ENCODE results near the gene CASZ1. TPM values are rescaled to one million over a fixed set of nuclear protein-coding genes. Genes with fewer than 3 reads are reported as not detected.

Gene CASZ1
- total RNA-seq, 1 experiment from 2014 or later = 3.9 TPM

DNA sequence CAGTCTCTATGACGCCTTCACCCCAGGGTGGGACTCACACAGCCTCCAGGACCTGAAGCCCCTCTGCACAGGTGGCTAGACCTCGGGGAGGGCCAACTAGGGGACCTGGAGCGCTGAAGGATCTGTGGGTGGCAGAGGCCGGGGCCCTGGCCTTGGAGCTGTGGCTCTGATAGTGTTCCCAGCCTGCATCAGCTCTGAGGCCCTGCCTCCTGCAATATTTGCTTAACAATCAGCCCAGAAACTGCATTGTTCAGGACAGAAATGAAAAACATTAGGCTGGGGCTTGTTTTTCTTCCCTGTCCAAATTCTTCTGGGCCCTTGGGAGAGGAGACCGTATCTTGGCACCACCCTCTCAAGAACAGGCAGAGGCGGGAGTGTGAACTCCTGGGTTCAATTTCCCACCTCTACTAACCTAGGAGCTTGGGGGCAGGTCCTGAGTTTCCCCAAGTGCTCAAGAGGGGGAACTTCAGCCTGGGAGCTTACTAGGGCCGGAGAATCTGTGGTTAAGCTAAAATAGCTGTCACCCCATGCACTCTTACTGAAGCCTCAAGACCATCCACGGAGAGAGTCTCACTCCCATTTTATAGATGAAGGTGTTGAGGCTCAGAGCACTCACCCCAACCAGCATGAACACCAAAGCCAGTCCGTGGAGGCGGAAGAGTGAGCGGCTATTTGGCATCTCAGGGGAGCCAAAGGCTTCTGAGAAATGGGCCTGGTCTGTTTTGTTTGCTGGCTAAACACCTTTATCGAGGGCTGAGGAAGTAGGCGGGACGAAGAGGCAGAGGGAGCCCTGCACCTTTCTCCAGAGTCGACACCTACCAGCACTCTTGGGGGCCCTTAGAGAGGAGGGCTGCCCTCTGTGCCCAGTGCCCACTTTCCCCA, 18.8 kb upstream of the CASZ1 start:
- H4K5ac ChIP-seq (ENCODE audit: insufficient read length, low read depth, low read length) = no peak overlapping the region
- peak overlapping the region; percentile 9 for H3K9ac ChIP-seq (ENCODE audit: extremely low read depth, insufficient read length, low read length)
- H4K20me1 ChIP-seq (ENCODE audit: control insufficient read depth, insufficient read depth, insufficient read length) = no peaks in the 10 kb centered on the region
- Mint-ChIP-seq H3K27me3 (ENCODE audit: low read depth) (peaks cover 5% of the 10 kb centered on the region), H3K36me3 (ENCODE audit: insufficient read depth in 1 of 3, low read depth in 3 of 3) (no peaks in the 10 kb centered on the region; a peak in 1 of 7 replicates), H3K4me1 (peaks cover 29 to 54% of the 10 kb centered on the region in 2 experiments), H3K27ac (peak overlapping the region in 2 of 3 experiments; percentile 49 to 78; a peak in 4 of 7 replicates), H3K9me3 (no peaks in the 10 kb centered on the region; a peak in 1 of 5 replicates), H3K4me3 (no peak overlapping the region)
- H3K56ac ChIP-seq (ENCODE audit: insufficient read length, low read depth, low read length) = no peak overlapping the region
- no CpG with 5 or more reads among the region's 15 CpGs for WGBS (ENCODE audit: extremely low coverage, insufficient read length, low lambda C conversion rate)
- H3K27ac ChIP-seq (ENCODE audit: insufficient read length, low read depth, low read length) = no peak overlapping the region
- H3K79me1 ChIP-seq (ENCODE audit: insufficient read depth, low read depth, low read length, poor library complexity, severe bottlenecking) = no peaks in the 10 kb centered on the region
- H2BK120ac ChIP-seq (ENCODE audit: low read depth, low read length, poor library complexity, severe bottlenecking) = no peak overlapping the region
- H3K23ac ChIP-seq (ENCODE audit: insufficient read length, low read depth, low read length) = no peak overlapping the region
- no peak overlapping the region for H4K91ac ChIP-seq (ENCODE audit: insufficient read length, low read depth, low read length)
- H3K4me1 ChIP-seq (ENCODE audit: insufficient read depth, low read length) = peaks cover 10% of the 10 kb centered on the region; the same call in 1 of the 2 replicates
- peak overlapping the region; percentile 30 for H3K18ac ChIP-seq (ENCODE audit: insufficient read length, low read depth, low read length)
- no peak overlapping the region for H3K14ac ChIP-seq (ENCODE audit: insufficient read depth, low read length)
- H3K4ac ChIP-seq (ENCODE audit: low read depth, low read length) = no peak overlapping the region
- H2BK15ac ChIP-seq (ENCODE audit: low read depth, low read length) = 0 out of 2 replicates have a peak overlapping the region, but pooled peaks have one; percentile 34
- no peak overlapping the region for H2BK5ac ChIP-seq (ENCODE audit: insufficient read length, low read length)
- no peaks in the 10 kb centered on the region for H3K23me2 ChIP-seq (ENCODE audit: insufficient read length, low read depth, low read length, poor library complexity, severe bottlenecking)
- H4K8ac ChIP-seq (replicated peaks; ENCODE audit: insufficient read length, low read depth, low read length) = no peak overlapping the region
- H3K79me2 ChIP-seq (ENCODE audit: insufficient read depth, low read length) = no peaks in the 10 kb centered on the region
- peak; percentile 43 for DNase-seq
- TF ChIP-seq, protein P1, sequence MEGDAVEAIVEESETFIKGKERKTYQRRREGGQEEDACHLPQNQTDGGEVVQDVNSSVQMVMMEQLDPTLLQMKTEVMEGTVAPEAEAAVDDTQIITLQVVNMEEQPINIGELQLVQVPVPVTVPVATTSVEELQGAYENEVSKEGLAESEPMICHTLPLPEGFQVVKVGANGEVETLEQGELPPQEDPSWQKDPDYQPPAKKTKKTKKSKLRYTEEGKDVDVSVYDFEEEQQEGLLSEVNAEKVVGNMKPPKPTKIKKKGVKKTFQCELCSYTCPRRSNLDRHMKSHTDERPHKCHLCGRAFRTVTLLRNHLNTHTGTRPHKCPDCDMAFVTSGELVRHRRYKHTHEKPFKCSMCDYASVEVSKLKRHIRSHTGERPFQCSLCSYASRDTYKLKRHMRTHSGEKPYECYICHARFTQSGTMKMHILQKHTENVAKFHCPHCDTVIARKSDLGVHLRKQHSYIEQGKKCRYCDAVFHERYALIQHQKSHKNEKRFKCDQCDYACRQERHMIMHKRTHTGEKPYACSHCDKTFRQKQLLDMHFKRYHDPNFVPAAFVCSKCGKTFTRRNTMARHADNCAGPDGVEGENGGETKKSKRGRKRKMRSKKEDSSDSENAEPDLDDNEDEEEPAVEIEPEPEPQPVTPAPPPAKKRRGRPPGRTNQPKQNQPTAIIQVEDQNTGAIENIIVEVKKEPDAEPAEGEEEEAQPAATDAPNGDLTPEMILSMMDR (conservative IDR thresholded peaks at IDR 0.05) = peak; percentile 32; the same call in 1 of the 3 replicates
- H3K9me3 ChIP-seq (ENCODE audit: control insufficient read depth, low read depth, low read length) = no peaks in the 10 kb centered on the region
- H2AK5ac ChIP-seq (ENCODE audit: insufficient read length, low read length) = no peak overlapping the region
- no peak overlapping the region for H3T11ph ChIP-seq (ENCODE audit: low read length)
- H3K4me2 ChIP-seq (ENCODE audit: insufficient read depth, insufficient read length, low read length) = no peak overlapping the region
- H2AFZ ChIP-seq (ENCODE audit: low read length) = no peak overlapping the region
- H2BK20ac ChIP-seq (ENCODE audit: low read depth, low read length, poor library complexity, severe bottlenecking) = no peak overlapping the region
- H3K27me3 ChIP-seq (ENCODE audit: insufficient read depth, low read length) = no peaks in the 10 kb centered on the region
- H2BK12ac ChIP-seq (ENCODE audit: insufficient read length, low read depth, low read length) = no peak overlapping the region

Measured in H9 (cell line).